Measurements from ENCODE around the gene TTYH2. TPM values are rescaled to one million over a fixed set of nuclear protein-coding genes. Genes with fewer than 3 reads are reported as not detected.
"Not testable (repeated sequence)": the region's sequence is repeated elsewhere in the genome, so short reads cannot be mapped to it uniquely, and the experiment has no call there.

Gene TTYH2
- total RNA-seq, 1 donor from 2014 or later = 2.1 TPM

DNA sequence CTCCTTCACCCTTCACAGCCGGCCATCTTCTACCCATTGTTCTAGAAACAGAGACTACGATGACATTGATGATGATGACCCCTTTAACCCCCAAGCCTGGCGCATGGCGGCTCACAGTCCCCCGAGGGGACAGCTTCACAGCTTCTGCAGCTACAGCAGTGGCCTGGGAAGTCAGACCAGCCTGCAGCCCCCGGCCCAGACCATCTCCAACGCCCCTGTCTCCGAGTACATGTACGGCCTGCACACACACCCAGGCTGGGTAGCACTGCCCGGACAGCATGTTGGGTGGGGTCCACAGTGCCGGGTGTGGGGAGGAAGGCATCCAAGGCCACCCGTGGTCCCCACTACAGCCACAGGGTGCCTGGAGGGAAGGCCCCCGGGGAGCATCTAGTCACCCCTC is 39.7 kb downstream of the TTYH2 start:
- TF ChIP-seq, protein P1, sequence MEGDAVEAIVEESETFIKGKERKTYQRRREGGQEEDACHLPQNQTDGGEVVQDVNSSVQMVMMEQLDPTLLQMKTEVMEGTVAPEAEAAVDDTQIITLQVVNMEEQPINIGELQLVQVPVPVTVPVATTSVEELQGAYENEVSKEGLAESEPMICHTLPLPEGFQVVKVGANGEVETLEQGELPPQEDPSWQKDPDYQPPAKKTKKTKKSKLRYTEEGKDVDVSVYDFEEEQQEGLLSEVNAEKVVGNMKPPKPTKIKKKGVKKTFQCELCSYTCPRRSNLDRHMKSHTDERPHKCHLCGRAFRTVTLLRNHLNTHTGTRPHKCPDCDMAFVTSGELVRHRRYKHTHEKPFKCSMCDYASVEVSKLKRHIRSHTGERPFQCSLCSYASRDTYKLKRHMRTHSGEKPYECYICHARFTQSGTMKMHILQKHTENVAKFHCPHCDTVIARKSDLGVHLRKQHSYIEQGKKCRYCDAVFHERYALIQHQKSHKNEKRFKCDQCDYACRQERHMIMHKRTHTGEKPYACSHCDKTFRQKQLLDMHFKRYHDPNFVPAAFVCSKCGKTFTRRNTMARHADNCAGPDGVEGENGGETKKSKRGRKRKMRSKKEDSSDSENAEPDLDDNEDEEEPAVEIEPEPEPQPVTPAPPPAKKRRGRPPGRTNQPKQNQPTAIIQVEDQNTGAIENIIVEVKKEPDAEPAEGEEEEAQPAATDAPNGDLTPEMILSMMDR (IDR thresholded peaks at IDR 0.05) = no peak
- Mint-ChIP-seq H3K4me1 (ENCODE audit: low read depth) (no peaks in the 10 kb centered on the region), H3K27ac (ENCODE audit: unreplicated experiment) (no peak overlapping the region), H3K27me3 (ENCODE audit: low read depth) (peaks cover 4% of the 10 kb centered on the region), H3K36me3 (ENCODE audit: low read depth) (no peaks in the 10 kb centered on the region), H3K9me3 (ENCODE audit: low read depth) (no peaks in the 10 kb centered on the region), H3K4me3 (ENCODE audit: unreplicated experiment) (no peak overlapping the region)
- no peak for DNase-seq (ENCODE audit: low spot score)

DNA sequence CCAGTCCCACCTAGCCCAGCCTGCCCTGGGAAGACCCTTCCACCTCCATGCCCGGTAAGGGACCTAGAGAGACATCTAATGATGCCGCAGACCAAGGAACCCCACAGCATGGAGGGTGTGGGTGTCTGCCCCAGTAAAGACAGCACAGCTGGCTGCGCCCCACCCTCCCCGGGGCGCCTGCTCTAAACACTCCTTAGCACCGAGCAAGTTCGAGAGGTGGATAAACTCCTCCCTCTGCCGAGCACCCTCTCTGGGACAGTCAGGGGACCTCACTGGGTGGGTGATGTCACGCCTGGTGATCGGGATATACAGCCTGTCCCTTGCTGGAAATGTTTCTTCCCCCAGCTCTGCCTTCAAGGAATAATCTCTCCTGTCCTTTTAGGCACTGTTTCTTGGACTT is 43.9 kb downstream of the TTYH2 start:
- TF ChIP-seq, protein P1 (IDR thresholded peaks at IDR 0.05) = no peak
- no peak overlapping the region for H3K27ac Mint-ChIP-seq (ENCODE audit: unreplicated experiment)
- H3K4me3 Mint-ChIP-seq (ENCODE audit: unreplicated experiment) = no peak overlapping the region
- peaks cover 5% of the 10 kb centered on the region for H3K4me1 Mint-ChIP-seq (ENCODE audit: low read depth)
- no peak for DNase-seq (ENCODE audit: low spot score)
- peaks cover 6% of the 10 kb centered on the region for H3K27me3 Mint-ChIP-seq (ENCODE audit: low read depth)
- no peaks in the 10 kb centered on the region for H3K36me3 Mint-ChIP-seq (ENCODE audit: low read depth)
- no peaks in the 10 kb centered on the region for H3K9me3 Mint-ChIP-seq (ENCODE audit: low read depth)

DNA sequence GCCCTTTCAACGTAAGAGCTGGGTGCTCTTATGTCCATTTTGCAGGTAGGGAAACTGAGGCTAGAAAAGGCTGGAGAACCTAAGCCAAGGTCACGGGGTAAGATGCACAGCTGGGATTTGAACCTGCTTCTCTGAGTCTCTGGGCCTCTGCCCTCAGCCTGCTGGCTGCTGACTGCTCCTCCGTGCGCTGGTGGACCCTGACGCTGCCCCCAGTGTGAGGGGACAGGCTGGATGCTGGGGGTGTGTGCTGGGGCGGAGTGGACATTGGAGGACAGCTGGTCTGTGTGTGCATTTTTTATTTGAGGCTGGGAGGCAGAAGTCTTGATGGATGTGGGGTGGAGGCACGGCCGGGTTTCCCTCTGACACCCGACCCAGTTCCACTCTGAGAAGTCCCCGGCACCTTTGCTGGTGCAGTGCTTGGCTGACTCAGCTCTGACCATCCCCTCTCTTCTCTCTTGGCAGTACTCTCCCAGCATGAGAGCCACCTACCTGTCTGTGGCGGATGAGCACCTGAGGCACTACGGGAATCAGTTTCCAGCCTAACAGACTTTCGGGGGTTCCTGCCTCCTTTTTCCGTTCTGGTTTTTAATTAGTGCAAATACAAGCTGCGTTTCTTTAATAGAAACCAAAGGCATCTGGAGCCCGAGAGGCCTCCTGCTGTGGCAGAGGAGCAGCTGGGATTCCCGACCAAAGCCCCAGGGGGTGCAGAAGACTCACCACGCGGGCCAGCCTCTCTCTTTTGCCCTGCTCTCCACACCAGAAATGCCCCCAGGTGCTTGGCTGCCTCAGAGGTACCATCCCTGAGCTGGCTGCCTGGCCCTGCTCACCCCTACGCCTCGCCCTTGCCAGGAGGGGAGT is 46.5 kb downstream of the TTYH2 start:
- H3K27ac Mint-ChIP-seq (ENCODE audit: unreplicated experiment) = no peak overlapping the region
- no peak for DNase-seq (ENCODE audit: low spot score)
- no peak overlapping the region for H3K4me3 Mint-ChIP-seq (ENCODE audit: unreplicated experiment)
- H3K27me3 Mint-ChIP-seq (ENCODE audit: low read depth) = peaks cover 6% of the 10 kb centered on the region
- H3K36me3 Mint-ChIP-seq (ENCODE audit: low read depth) = no peaks in the 10 kb centered on the region
- H3K9me3 Mint-ChIP-seq (ENCODE audit: low read depth) = no peaks in the 10 kb centered on the region
- TF ChIP-seq, protein P1 (IDR thresholded peaks at IDR 0.05) = no peak
- H3K4me1 Mint-ChIP-seq (ENCODE audit: low read depth) = peaks cover 5% of the 10 kb centered on the region

DNA sequence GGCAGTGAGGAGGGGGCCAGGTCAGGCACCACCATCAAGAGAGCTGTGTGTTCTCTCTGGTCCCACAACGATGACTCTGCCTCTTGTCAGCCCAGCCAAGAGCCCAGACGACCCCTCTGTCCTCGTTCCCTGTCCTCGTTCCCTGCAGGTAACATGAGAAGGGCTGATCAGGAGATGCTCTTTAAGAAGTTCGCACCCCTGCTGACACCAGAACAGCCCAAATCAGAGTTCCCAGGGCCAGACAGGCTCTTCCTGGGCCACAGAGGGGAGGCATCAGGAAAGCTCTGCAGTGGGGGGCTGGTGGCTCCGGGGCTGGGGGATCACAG is 47.1 kb downstream of the TTYH2 start:
- DNase-seq (ENCODE audit: low spot score) = no peak
- TF ChIP-seq, protein P1 (IDR thresholded peaks at IDR 0.05) = no peak
- Mint-ChIP-seq H3K27ac (ENCODE audit: unreplicated experiment) (no peak overlapping the region), H3K36me3 (ENCODE audit: low read depth) (no peaks in the 10 kb centered on the region), H3K4me1 (ENCODE audit: low read depth) (peaks cover 5% of the 10 kb centered on the region), H3K4me3 (ENCODE audit: unreplicated experiment) (no peak overlapping the region), H3K9me3 (ENCODE audit: low read depth) (no peaks in the 10 kb centered on the region), H3K27me3 (ENCODE audit: low read depth) (peaks cover 6% of the 10 kb centered on the region)

DNA sequence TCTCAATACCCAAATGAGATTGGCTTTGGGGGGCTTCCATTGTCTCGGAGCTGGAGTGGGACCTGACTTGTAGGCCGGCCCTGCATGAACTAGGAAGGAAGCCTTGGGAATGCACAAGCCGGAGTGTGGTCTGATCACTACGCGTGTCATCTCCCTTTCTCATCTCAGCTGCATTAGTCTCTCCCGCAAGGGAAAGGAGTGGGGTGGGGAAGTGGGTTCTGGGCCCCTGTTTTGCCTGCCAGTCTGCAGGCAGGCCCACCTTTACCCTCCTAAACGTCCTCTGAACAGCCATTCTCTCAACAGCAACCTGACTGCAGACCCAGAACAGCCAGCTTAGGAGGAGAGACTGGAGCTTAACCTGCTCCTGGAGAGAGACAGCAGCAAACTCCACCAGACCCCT is 49.2 kb downstream of the TTYH2 start:
- H3K27ac Mint-ChIP-seq (ENCODE audit: unreplicated experiment) = no peak overlapping the region

DNA sequence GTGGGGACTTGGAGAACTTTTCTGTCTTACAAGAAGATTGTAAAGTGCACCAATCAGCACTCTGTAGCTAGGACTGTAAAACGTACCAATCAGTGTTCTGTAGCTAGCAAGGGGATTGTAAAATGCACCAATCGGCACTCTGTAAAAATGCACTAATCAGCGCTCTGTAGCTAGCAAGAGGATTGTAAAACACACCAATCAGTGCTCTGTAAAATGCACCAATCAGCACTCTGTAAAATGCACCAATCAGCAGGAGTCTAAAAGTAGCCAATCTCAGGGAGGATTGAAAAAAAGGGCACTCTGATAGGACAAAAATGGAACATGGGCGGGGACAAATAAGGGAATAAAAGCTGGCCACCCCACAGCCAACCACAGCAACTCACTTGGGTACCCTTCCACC is 53.7 kb downstream of the TTYH2 start:
- not testable (repeated sequence) for H3K27ac Mint-ChIP-seq (ENCODE audit: unreplicated experiment); H3K9me3 Mint-ChIP-seq (ENCODE audit: low read depth); H3K4me3 Mint-ChIP-seq (ENCODE audit: unreplicated experiment); H3K36me3 Mint-ChIP-seq (ENCODE audit: low read depth); H3K4me1 Mint-ChIP-seq (ENCODE audit: low read depth); H3K27me3 Mint-ChIP-seq (ENCODE audit: low read depth); DNase-seq (ENCODE audit: low spot score)

More for the DNA sequence above, 49.2 kb downstream of the TTYH2 start:
- Mint-ChIP-seq H3K9me3 (ENCODE audit: low read depth) (no peaks in the 10 kb centered on the region), H3K4me1 (ENCODE audit: low read depth) (peaks cover 5% of the 10 kb centered on the region), H3K4me3 (ENCODE audit: unreplicated experiment) (no peak overlapping the region), H3K27me3 (ENCODE audit: low read depth) (peaks cover 6% of the 10 kb centered on the region), H3K36me3 (ENCODE audit: low read depth) (no peaks in the 10 kb centered on the region)
- TF ChIP-seq, protein P1 (IDR thresholded peaks at IDR 0.05) = no peak
- DNase-seq (ENCODE audit: low spot score) = no peak
